HEK293T (cell line): ENCODE data around the gene HAT1.

Source experiments
- CTBP1 ChIP-seq: fragments of 450-650 bp; IDR thresholded peaks from 2 replicates; pipeline ENCODE4 v1.6.1; 2016; ENCODE audit warnings: borderline replicate concordance
- ELF4 ChIP-seq: fragments of 450-650 bp; IDR thresholded peaks from 2 replicates; pipeline ENCODE4 v1.6.1; 2017; ENCODE audit warnings: antibody characterized with exemption
- FOXM1 ChIP-seq: fragments of 450-650 bp; IDR thresholded peaks from 2 replicates; pipeline ENCODE4 v1.6.1; 2017; ENCODE audit warnings: mild to moderate bottlenecking, borderline replicate concordance
- TF ChIP-seq, protein P1 (sequence below): fragments of 450-650 bp; IDR thresholded peaks from 2 replicates; pipeline ENCODE4 v1.6.1; 2016

DNA sequence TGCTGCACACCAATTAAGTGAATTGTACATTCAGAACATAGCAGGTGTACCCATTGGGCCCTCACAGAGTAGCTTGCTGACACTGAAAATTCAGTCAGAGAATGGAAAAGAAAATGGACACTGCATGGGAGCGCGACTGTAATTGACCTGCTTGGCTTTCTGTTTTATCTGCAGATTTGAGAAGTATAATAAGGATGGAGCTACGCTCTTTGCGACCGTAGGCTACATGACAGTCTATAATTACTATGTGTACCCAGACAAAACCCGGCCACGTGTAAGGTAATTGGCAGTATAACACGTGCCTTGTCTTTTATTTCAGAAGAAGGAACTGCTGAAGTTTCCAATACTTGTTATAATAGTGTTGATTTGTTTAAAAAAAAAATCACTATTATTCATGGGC, 44.0 kb downstream of the HAT1 start:
- TF ChIP-seq ELF4 (no peak), FOXM1 (no peak), CTBP1 (no peak)
- TF ChIP-seq, protein P1, sequence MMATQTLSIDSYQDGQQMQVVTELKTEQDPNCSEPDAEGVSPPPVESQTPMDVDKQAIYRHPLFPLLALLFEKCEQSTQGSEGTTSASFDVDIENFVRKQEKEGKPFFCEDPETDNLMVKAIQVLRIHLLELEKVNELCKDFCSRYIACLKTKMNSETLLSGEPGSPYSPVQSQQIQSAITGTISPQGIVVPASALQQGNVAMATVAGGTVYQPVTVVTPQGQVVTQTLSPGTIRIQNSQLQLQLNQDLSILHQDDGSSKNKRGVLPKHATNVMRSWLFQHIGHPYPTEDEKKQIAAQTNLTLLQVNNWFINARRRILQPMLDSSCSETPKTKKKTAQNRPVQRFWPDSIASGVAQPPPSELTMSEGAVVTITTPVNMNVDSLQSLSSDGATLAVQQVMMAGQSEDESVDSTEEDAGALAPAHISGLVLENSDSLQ: no peak
